ENCODE data around the gene SLC35F1.

SLC35F1 gene

DNA sequence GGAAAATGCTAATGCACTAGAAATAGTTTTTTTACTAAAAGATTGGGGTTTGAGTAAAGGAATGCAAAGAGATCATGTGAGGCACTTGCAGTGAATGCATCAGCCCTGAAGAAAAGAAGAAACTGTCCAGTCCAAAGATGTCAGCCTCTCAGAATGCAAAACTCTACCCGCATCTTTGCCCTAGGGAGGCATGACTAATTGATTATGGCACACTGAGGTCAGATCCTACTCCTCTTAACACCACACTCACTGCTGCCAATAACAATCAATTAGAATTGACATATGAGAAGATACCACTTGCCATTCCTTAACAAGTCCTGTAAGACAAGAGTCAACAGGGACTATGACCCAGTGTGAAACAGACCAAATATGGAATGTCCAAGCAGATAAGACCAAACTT is 378.7 kb downstream of the SLC35F1 start:
- H2AFZ ChIP-seq (ENCODE audit: low read length) = no peak overlapping the region
- H3K9me3 ChIP-seq (ENCODE audit: low read length) = no peaks in the 10 kb centered on the region
- no peak overlapping the region for H3K4me2 ChIP-seq (ENCODE audit: low read length)
- no peaks in the 10 kb centered on the region for H3K27me3 ChIP-seq (ENCODE audit: insufficient read depth, low read length)
- no peaks in the 10 kb centered on the region for H3K4me1 ChIP-seq (ENCODE audit: insufficient read depth, low read length, severe bottlenecking)
- no peaks in the 10 kb centered on the region for H3K79me2 ChIP-seq (ENCODE audit: insufficient read depth, low read length)
- no peaks in the 10 kb centered on the region for H3F3A ChIP-seq (ENCODE audit: insufficient read depth, low read length)
- H3K27ac ChIP-seq (ENCODE audit: low read depth, low read length, poor library complexity, severe bottlenecking) = no peak overlapping the region
- no peaks in the 10 kb centered on the region for H3K9me2 ChIP-seq (ENCODE audit: low read depth, low read length)
- H3K9ac ChIP-seq (ENCODE audit: low read length) = no peak overlapping the region
- H3K36me3 ChIP-seq (ENCODE audit: insufficient read depth, low read length) = no peaks in the 10 kb centered on the region
- no peaks in the 10 kb centered on the region for H4K20me1 ChIP-seq (ENCODE audit: insufficient read depth, low read length)
- no peak overlapping the region for H3K4me3 ChIP-seq (ENCODE audit: low read depth, low read length, poor library complexity, severe bottlenecking)
- no peak for TF ChIP-seq EZH2 (IDR thresholded peaks at IDR 0.05; ENCODE audit: borderline replicate concordance, low read length)
- TF ChIP-seq, protein P1, sequence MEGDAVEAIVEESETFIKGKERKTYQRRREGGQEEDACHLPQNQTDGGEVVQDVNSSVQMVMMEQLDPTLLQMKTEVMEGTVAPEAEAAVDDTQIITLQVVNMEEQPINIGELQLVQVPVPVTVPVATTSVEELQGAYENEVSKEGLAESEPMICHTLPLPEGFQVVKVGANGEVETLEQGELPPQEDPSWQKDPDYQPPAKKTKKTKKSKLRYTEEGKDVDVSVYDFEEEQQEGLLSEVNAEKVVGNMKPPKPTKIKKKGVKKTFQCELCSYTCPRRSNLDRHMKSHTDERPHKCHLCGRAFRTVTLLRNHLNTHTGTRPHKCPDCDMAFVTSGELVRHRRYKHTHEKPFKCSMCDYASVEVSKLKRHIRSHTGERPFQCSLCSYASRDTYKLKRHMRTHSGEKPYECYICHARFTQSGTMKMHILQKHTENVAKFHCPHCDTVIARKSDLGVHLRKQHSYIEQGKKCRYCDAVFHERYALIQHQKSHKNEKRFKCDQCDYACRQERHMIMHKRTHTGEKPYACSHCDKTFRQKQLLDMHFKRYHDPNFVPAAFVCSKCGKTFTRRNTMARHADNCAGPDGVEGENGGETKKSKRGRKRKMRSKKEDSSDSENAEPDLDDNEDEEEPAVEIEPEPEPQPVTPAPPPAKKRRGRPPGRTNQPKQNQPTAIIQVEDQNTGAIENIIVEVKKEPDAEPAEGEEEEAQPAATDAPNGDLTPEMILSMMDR (IDR thresholded peaks at IDR 0.05; ENCODE audit: low read length) = no peak

DNA sequence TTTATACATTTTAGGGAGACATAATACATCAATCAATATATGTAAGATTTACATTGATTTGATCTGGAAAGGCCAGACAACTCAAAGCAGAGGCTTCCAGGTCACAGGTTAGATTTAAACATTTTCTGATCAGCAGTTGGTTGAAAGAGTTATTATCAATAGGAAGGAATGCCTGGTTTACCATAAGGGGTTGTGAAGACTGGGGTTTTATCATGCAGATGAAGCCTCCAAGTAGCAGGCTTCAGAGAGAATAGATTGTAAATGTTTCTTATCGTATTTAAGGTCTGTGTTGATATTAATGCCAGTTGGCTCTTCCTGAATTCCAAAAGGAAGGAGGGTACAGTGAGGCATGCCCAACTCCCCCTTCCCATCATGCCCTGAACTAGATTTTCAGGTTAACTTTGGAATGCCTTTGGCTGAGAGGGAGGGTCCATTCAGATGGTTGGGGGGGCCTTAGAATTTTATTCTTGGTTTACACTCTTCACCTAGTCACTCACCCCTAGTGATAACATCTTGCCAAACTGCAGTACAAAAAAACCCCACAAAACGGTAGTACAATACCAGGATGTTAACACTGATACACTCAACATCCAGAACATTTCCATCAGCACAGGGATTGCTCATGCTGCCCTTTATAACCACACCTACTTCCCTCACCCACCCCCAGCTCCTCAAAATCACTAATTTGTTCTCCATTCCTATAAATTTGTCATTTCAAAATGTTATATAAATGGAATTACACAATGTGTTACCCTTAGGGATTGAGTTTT is 381.5 kb downstream of the SLC35F1 start:
- no peaks in the 10 kb centered on the region for H3K9me3 ChIP-seq (ENCODE audit: low read length)
- H3F3A ChIP-seq (ENCODE audit: insufficient read depth, low read length) = no peaks in the 10 kb centered on the region
- no peaks in the 10 kb centered on the region for H3K79me2 ChIP-seq (ENCODE audit: insufficient read depth, low read length)
- no peak overlapping the region for H3K27ac ChIP-seq (ENCODE audit: low read depth, low read length, poor library complexity, severe bottlenecking)
- no peaks in the 10 kb centered on the region for H3K9me2 ChIP-seq (ENCODE audit: low read depth, low read length)
- H4K20me1 ChIP-seq (ENCODE audit: insufficient read depth, low read length) = no peaks in the 10 kb centered on the region
- H3K9ac ChIP-seq (ENCODE audit: low read length) = no peak overlapping the region
- no peaks in the 10 kb centered on the region for H3K36me3 ChIP-seq (ENCODE audit: insufficient read depth, low read length)
- no peak overlapping the region for H3K4me2 ChIP-seq (ENCODE audit: low read length)
- TF ChIP-seq, protein P1 (IDR thresholded peaks at IDR 0.05; ENCODE audit: low read length) = no peak
- TF ChIP-seq EZH2 (IDR thresholded peaks at IDR 0.05; ENCODE audit: borderline replicate concordance, low read length) = no peak
- H2AFZ ChIP-seq (ENCODE audit: low read length) = no peak overlapping the region
- no peaks in the 10 kb centered on the region for H3K27me3 ChIP-seq (ENCODE audit: insufficient read depth, low read length)
- H3K4me1 ChIP-seq (ENCODE audit: insufficient read depth, low read length, severe bottlenecking) = no peaks in the 10 kb centered on the region
- H3K4me3 ChIP-seq (ENCODE audit: low read depth, low read length, poor library complexity, severe bottlenecking) = no peak overlapping the region

DNA sequence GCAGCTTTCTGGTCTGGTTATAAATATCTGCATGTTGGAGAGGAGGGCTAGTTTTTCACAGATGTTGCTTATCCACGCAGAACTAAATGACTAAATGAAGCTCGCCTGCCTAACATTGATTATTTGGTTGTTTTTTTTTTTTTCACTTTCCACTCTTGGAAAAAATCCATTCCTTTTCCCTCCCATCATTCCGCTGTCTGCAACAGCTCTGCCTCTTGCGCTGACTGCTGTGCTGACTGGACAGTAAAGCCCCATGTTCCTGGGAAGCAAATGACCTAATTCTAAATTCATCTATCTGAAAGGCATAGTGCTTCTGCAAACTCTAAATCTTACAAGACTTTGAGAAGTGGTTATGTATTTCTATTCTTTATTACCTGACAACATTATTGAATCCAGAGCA is 385.5 kb downstream of the SLC35F1 start:
- no peaks in the 10 kb centered on the region for H3K36me3 ChIP-seq (ENCODE audit: insufficient read depth, low read length)
- no peak overlapping the region for H3K9ac ChIP-seq (ENCODE audit: low read length)
- H3K4me2 ChIP-seq (ENCODE audit: low read length) = no peak overlapping the region
- no peak overlapping the region for H3K27ac ChIP-seq (ENCODE audit: low read depth, low read length, poor library complexity, severe bottlenecking)
- H3K27me3 ChIP-seq (ENCODE audit: insufficient read depth, low read length) = no peaks in the 10 kb centered on the region
- no peaks in the 10 kb centered on the region for H3K4me1 ChIP-seq (ENCODE audit: insufficient read depth, low read length, severe bottlenecking)
- no peak overlapping the region for H3K4me3 ChIP-seq (ENCODE audit: low read depth, low read length, poor library complexity, severe bottlenecking)
- no peaks in the 10 kb centered on the region for H3F3A ChIP-seq (ENCODE audit: insufficient read depth, low read length)
- H3K9me3 ChIP-seq (ENCODE audit: low read length) = no peaks in the 10 kb centered on the region
- no peaks in the 10 kb centered on the region for H3K9me2 ChIP-seq (ENCODE audit: low read depth, low read length)
- TF ChIP-seq EZH2 (IDR thresholded peaks at IDR 0.05; ENCODE audit: borderline replicate concordance, low read length) = no peak
- TF ChIP-seq, protein P1 (IDR thresholded peaks at IDR 0.05; ENCODE audit: low read length) = no peak
- no peaks in the 10 kb centered on the region for H3K79me2 ChIP-seq (ENCODE audit: insufficient read depth, low read length)
- no peaks in the 10 kb centered on the region for H4K20me1 ChIP-seq (ENCODE audit: insufficient read depth, low read length)
- no peak overlapping the region for H2AFZ ChIP-seq (ENCODE audit: low read length)
